Measurements from ENCODE around the gene KRT34.

The KRT34 gene

GRCh38 chr17:41418116-41418860, 36.2 kb upstream of the KRT34 start:
- Histone ChIP-seq H3K9me3 (ENCODE audit: control insufficient read depth in 2 of 2, low read length in 2 of 2) (no peaks in the 10 kb centered on the region), H3K4me3 (ENCODE audit: low read length in 2 of 2) (no peak overlapping the region), H3K9ac (ENCODE audit: low read length in 2 of 2) (no peak overlapping the region), H3K27me3 (ENCODE audit: control insufficient read depth in 1 of 2, insufficient read depth in 2 of 2, low read length in 2 of 2) (no peaks in the 10 kb centered on the region), H3K36me3 (ENCODE audit: control insufficient read depth in 2 of 2, insufficient read depth in 2 of 2, low read length in 2 of 2) (no peaks in the 10 kb centered on the region), H3K27ac (ENCODE audit: low read length) (no peak overlapping the region), H3K4me1 (ENCODE audit: control insufficient read depth, insufficient read depth, low read length) (no peaks in the 10 kb centered on the region)

- Histone ChIP-seq H3K4me3 (ENCODE audit: low read length in 2 of 2) (no peak overlapping the region), H3K27me3 (ENCODE audit: control insufficient read depth in 1 of 2, insufficient read depth in 2 of 2, low read length in 2 of 2) (no peaks in the 10 kb centered on the region), H3K36me3 (ENCODE audit: control insufficient read depth in 2 of 2, insufficient read depth in 2 of 2, low read length in 2 of 2) (no peaks in the 10 kb centered on the region), H3K9me3 (ENCODE audit: control insufficient read depth in 2 of 2, low read length in 2 of 2) (no peaks in the 10 kb centered on the region), H3K27ac (ENCODE audit: low read length) (no peak overlapping the region), H3K9ac (ENCODE audit: low read length in 2 of 2) (no peak overlapping the region), H3K4me1 (ENCODE audit: control insufficient read depth, insufficient read depth, low read length) (no peaks in the 10 kb centered on the region)
Measured at GRCh38 chr17:41417576-41418015, 35.5 kb upstream of the KRT34 start.

DNA sequence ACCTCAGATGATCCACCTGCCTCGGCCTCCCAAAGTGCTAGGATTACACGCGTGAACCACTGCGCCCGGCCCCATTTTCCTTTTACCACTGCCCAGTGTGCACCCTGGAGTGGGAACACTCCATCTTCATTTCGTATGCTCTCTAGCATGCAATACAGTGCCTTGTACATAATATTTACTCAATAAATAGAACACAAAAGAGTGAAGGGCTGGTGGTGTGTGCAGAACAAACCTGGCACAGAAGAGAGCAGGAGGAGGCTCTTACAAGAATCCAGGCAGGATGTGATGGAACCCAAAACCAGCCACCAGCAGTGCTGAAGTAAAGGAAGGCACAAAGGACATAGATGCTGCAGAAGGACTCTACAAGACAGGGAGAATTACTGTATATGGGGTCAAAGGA, 35.0 kb upstream of the KRT34 start:
- no peaks in the 10 kb centered on the region for H3K9me3 ChIP-seq (ENCODE audit: control insufficient read depth in 2 of 2, low read length in 2 of 2)
- H3K9ac ChIP-seq (ENCODE audit: low read length in 2 of 2), result no peak overlapping the region
- no peaks in the 10 kb centered on the region for H3K36me3 ChIP-seq (ENCODE audit: control insufficient read depth in 2 of 2, insufficient read depth in 2 of 2, low read length in 2 of 2)
- H3K4me1 ChIP-seq (ENCODE audit: control insufficient read depth, insufficient read depth, low read length), result no peaks in the 10 kb centered on the region
- H3K27me3 ChIP-seq (ENCODE audit: control insufficient read depth in 1 of 2, insufficient read depth in 2 of 2, low read length in 2 of 2), result no peaks in the 10 kb centered on the region
- no peak overlapping the region for H3K27ac ChIP-seq (ENCODE audit: low read length)
- H3K4me3 ChIP-seq (ENCODE audit: low read length in 2 of 2), result no peak overlapping the region

DNA sequence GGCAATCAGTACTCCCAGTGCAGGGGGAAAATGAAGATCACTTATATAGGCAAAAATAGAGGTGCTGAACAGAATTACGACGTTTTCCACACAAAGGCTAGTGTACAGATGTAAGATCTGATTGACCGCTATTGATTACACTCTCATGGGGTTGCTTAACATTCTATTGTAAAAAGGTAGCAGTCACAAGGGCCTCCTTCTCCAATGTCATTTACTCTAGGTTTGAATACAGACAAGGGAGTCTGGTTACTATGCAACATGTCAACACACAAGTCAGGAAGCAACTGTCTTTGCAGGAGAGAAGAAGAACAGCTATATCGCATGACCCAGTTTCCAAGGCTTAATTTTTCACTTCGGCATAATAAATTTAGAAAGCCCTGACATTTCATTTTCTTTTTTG, 34.4 kb upstream of the KRT34 start:
- H3K4me3 ChIP-seq (ENCODE audit: low read length in 2 of 2), result no peak overlapping the region
- H3K36me3 ChIP-seq (ENCODE audit: control insufficient read depth in 2 of 2, insufficient read depth in 2 of 2, low read length in 2 of 2), result no peaks in the 10 kb centered on the region
- no peaks in the 10 kb centered on the region for H3K27me3 ChIP-seq (ENCODE audit: control insufficient read depth in 1 of 2, insufficient read depth in 2 of 2, low read length in 2 of 2)
- no peak overlapping the region for H3K27ac ChIP-seq (ENCODE audit: low read length)
- H3K4me1 ChIP-seq (ENCODE audit: control insufficient read depth, insufficient read depth, low read length), result no peaks in the 10 kb centered on the region
- H3K9ac ChIP-seq (ENCODE audit: low read length in 2 of 2), result no peak overlapping the region
- no peaks in the 10 kb centered on the region for H3K9me3 ChIP-seq (ENCODE audit: control insufficient read depth in 2 of 2, low read length in 2 of 2)

GRCh38 chr17:41415833-41416335, 33.8 kb upstream of the KRT34 start:
- no peak overlapping the region for H3K4me3 ChIP-seq (ENCODE audit: low read length in 2 of 2)
- no peaks in the 10 kb centered on the region for H3K4me1 ChIP-seq (ENCODE audit: control insufficient read depth, insufficient read depth, low read length)
- H3K27ac ChIP-seq (ENCODE audit: low read length), result no peak overlapping the region
- no peaks in the 10 kb centered on the region for H3K9me3 ChIP-seq (ENCODE audit: control insufficient read depth in 2 of 2, low read length in 2 of 2)
- H3K9ac ChIP-seq (ENCODE audit: low read length in 2 of 2), result no peak overlapping the region
- H3K27me3 ChIP-seq (ENCODE audit: control insufficient read depth in 1 of 2, insufficient read depth in 2 of 2, low read length in 2 of 2), result no peaks in the 10 kb centered on the region
- no peaks in the 10 kb centered on the region for H3K36me3 ChIP-seq (ENCODE audit: control insufficient read depth in 2 of 2, insufficient read depth in 2 of 2, low read length in 2 of 2)

GRCh38 chr17:41415411-41415810, 33.3 kb upstream of the KRT34 start:
- Histone ChIP-seq H3K4me1 (ENCODE audit: control insufficient read depth, insufficient read depth, low read length) (no peaks in the 10 kb centered on the region), H3K9ac (ENCODE audit: low read length in 2 of 2) (no peak overlapping the region), H3K27me3 (ENCODE audit: control insufficient read depth in 1 of 2, insufficient read depth in 2 of 2, low read length in 2 of 2) (no peaks in the 10 kb centered on the region), H3K4me3 (ENCODE audit: low read length in 2 of 2) (no peak overlapping the region), H3K36me3 (ENCODE audit: control insufficient read depth in 2 of 2, insufficient read depth in 2 of 2, low read length in 2 of 2) (no peaks in the 10 kb centered on the region), H3K9me3 (ENCODE audit: control insufficient read depth in 2 of 2, low read length in 2 of 2) (no peaks in the 10 kb centered on the region), H3K27ac (ENCODE audit: low read length) (no peak overlapping the region)

GRCh38 chr17:41413982-41414381, 31.9 kb upstream of the KRT34 start:
- Histone ChIP-seq H3K36me3 (ENCODE audit: control insufficient read depth in 2 of 2, insufficient read depth in 2 of 2, low read length in 2 of 2) (no peaks in the 10 kb centered on the region), H3K4me1 (ENCODE audit: control insufficient read depth, insufficient read depth, low read length) (no peaks in the 10 kb centered on the region), H3K27ac (ENCODE audit: low read length) (no peak overlapping the region), H3K4me3 (ENCODE audit: low read length in 2 of 2) (no peak overlapping the region), H3K9me3 (ENCODE audit: control insufficient read depth in 2 of 2, low read length in 2 of 2) (no peaks in the 10 kb centered on the region), H3K27me3 (ENCODE audit: control insufficient read depth in 1 of 2, insufficient read depth in 2 of 2, low read length in 2 of 2) (no peaks in the 10 kb centered on the region), H3K9ac (ENCODE audit: low read length in 2 of 2) (no peak overlapping the region)

DNA sequence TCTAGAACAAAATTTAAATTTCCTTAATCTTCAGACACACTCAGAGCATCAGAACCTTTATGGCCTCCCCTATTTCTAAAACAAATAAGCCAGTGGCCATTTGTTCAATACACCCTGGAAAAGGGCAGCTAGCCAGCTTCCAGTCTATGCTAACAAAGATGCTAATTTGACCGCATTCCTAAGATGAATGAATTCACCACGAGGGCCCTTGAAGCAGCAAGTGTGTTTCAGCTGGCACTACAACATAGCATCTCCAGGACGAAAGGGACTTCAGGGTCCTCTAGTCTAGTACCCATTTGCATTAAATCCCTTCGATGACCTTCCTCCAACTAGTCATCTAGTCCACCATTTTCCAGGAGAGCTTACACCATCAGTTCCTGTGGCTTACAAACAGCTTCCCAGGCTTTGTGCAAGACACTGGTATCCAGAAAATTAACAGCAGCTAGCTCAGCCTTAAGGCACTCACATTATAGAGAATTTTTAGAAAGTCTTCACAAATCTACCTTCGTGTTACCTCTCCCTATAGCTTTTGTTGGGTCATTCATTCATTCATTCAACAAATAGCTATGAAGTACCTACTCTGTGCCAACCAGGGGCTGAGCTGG, 31.3 kb upstream of the KRT34 start:
- Histone ChIP-seq H3K9ac (ENCODE audit: low read length in 2 of 2) (no peak overlapping the region), H3K36me3 (ENCODE audit: control insufficient read depth in 2 of 2, insufficient read depth in 2 of 2, low read length in 2 of 2) (no peaks in the 10 kb centered on the region), H3K9me3 (ENCODE audit: control insufficient read depth in 2 of 2, low read length in 2 of 2) (no peaks in the 10 kb centered on the region), H3K4me1 (ENCODE audit: control insufficient read depth, insufficient read depth, low read length) (no peaks in the 10 kb centered on the region), H3K4me3 (ENCODE audit: low read length in 2 of 2) (no peak overlapping the region), H3K27ac (ENCODE audit: low read length) (no peak overlapping the region), H3K27me3 (ENCODE audit: control insufficient read depth in 1 of 2, insufficient read depth in 2 of 2, low read length in 2 of 2) (peaks cover 0 to under 1% of the 10 kb centered on the region in 2 donors)

DNA sequence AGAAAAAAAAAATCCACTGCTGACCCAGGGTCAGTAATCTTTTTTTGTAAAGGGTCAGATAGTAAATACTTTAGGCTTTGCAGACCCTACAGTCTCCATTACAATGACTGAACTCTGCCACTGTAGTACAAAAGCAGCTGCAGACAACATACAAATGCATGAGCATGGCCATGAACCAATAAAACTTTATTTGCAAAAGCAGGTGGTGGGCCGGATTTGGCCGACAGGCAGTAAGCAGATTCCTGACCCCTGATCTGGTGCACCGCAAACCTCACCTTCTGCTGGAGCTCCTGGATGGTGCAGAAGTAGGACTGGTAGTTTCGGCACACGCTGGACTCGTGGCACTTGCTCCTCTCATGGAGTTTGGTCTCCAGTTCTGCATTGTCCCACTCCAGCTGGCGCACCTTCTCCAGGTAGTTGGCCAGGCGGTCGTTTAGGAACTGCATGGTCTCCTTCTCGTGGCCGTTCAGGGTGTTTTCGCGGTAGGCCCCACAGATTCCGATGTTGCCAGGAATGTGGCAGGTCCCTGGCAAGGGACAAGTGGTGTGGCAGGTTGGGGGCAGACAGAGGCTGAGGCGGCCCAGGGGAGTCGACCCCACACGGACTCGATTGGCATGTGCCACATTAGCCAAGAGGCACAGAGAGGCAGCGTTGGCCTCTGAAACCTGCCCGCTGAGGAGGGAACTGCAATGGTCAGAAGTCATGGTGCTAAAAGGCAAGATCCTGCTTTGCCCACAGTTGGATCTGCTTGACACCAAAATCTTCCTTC, 29.1 kb upstream of the KRT34 start:
- H3K4me1 ChIP-seq (ENCODE audit: control insufficient read depth, insufficient read depth, low read length), result no peaks in the 10 kb centered on the region
- H3K36me3 ChIP-seq (ENCODE audit: control insufficient read depth in 2 of 2, insufficient read depth in 2 of 2, low read length in 2 of 2), result no peaks in the 10 kb centered on the region
- H3K27me3 ChIP-seq (ENCODE audit: control insufficient read depth in 1 of 2, insufficient read depth in 2 of 2, low read length in 2 of 2), result peaks cover 0 to 2% of the 10 kb centered on the region in 2 donors
- no peak overlapping the region for H3K4me3 ChIP-seq (ENCODE audit: low read length in 2 of 2)
- no peak overlapping the region for H3K27ac ChIP-seq (ENCODE audit: low read length)
- H3K9me3 ChIP-seq (ENCODE audit: control insufficient read depth in 2 of 2, low read length in 2 of 2), result no peaks in the 10 kb centered on the region
- H3K9ac ChIP-seq (ENCODE audit: low read length in 2 of 2), result no peak overlapping the region

- Histone ChIP-seq H3K27me3 (ENCODE audit: control insufficient read depth in 1 of 2, insufficient read depth in 2 of 2, low read length in 2 of 2) (peaks cover 0 to 2% of the 10 kb centered on the region in 2 donors), H3K9ac (ENCODE audit: low read length in 2 of 2) (no peak overlapping the region), H3K9me3 (ENCODE audit: control insufficient read depth in 2 of 2, low read length in 2 of 2) (no peaks in the 10 kb centered on the region), H3K4me3 (ENCODE audit: low read length in 2 of 2) (no peak overlapping the region), H3K36me3 (ENCODE audit: control insufficient read depth in 2 of 2, insufficient read depth in 2 of 2, low read length in 2 of 2) (no peaks in the 10 kb centered on the region), H3K4me1 (ENCODE audit: control insufficient read depth, insufficient read depth, low read length) (peaks cover 4% of the 10 kb centered on the region), H3K27ac (ENCODE audit: low read length) (no peak overlapping the region)
Measured at GRCh38 chr17:41407226-41407625, 25.1 kb upstream of the KRT34 start.
